Activated CD8-positive, alpha-beta memory T cell treated with anti-CD3 and anti-CD28 coated beads, Interleukin-2, amount 50 U/mL, for 1 hour (primary cell): Measurements from ENCODE around the gene UBE2Z.

ENCODE experiments used
- DNase-seq: peaks from one replicate; pipeline ENCODE4 v3.0.0-alpha.2; 2020; ENCODE audit errors: extremely low read depth

Gene UBE2Z

GRCh38 chr17:48960834-48961515 lies 52.8 kb downstream of the UBE2Z start:
- DNase-seq, result no peak

GRCh38 chr17:48961516-48962233 lies 53.5 kb downstream of the UBE2Z start:
- no peak for DNase-seq

GRCh38 chr17:48970224-48970623 lies 62.0 kb downstream of the UBE2Z start:
- DNase-seq, result no peak

GRCh38 chr17:48970865-48971687 lies 62.9 kb downstream of the UBE2Z start:
- DNase-seq, result no peak

- DNase-seq, result no peak
These were observed 64.5 kb downstream of the UBE2Z start for GRCh38 chr17:48972749-48973097.

GRCh38 chr17:48973806-48974205 lies 65.6 kb downstream of the UBE2Z start:
- no peak for DNase-seq
